Measurements from ENCODE around the gene SLC35A1. TPM values are rescaled to one million over a fixed set of nuclear protein-coding genes. Genes with fewer than 3 reads are reported as not detected.

SLC35A1 gene
- total RNA-seq, 4 donors from 2014 or later = 8.0 to 43.3 (median 22.7) TPM

DNA sequence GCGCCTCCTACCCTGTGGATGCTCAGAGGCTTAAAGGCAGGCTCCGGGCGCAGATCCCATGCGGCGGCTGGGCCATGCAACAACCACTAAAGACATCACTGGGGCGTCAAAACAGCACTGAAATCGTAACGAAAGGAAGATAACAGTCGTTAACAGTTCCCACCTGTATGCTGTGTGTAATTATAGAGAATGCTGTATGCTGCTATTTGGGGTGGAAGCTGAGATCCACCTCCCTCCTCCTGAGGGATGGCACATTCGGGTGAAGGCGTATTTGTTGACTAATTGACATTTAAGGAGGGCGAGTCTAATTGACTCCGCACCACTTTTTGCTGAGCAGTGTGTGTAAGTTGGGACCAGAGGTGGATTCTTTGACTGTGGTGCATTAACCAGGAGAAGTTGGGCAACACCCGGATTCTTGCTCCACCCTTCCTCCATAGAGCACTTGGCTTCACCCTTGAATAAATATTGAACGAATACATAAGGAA is 687 bp downstream of the SLC35A1 start:
- Histone ChIP-seq H3K36me3 (peaks cover 0 to 7% (median 0%) of the 10 kb centered on the region in 4 donors), H3K9me3 (no peaks in the 10 kb centered on the region), H3K4me3 (peak overlapping the region; percentile 53 to 86 (median 80)), H3K27ac (peak overlapping the region; percentile 90 to 95 (median 94)), H3K27me3 (no peaks in the 10 kb centered on the region), H3K4me1 (peaks cover 0 to 24% (median 14%) of the 10 kb centered on the region in 4 donors)
- WGBS, 2 donors (ENCODE audit: low coverage in 1 of 2) = 0 to 1% methylated on average over 1 to 15 of the region's 15 CpGs
- intact Hi-C loops (cut with DNase I; ENCODE audit: low total_unique reads) = loop anchor here (5.0 to 10.0 kb wide), 2 partner anchors 69 to 321 kb away; partner anchors contain the start of gene CFAP206
- in situ Hi-C loops (cut with MboI; ENCODE audit: low pct_ligation_motif_present in 1 of 4, low pct_unique_long_range_greater_than_20kb in 1 of 4, low sequenced_read_pairs in 3 of 4) = no loop called here
- DNase-seq = peak; percentile 50
- no peak for TF ChIP-seq POLR2AphosphoS5 (IDR thresholded peaks at IDR 0.05)
- TF ChIP-seq POLR2A (IDR thresholded peaks at IDR 0.05) = no peak
- no peak for TF ChIP-seq EP300 (IDR thresholded peaks at IDR 0.05; ENCODE audit: low read depth)
- TF ChIP-seq CTCF (IDR thresholded peaks at IDR 0.05) = no peak

- no peak overlapping the region for H3K27ac ChIP-seq
- TF ChIP-seq CTCF (IDR thresholded peaks at IDR 0.05) (no peak), EP300 (IDR thresholded peaks at IDR 0.05; ENCODE audit: low read depth) (no peak), POLR2AphosphoS5 (IDR thresholded peaks at IDR 0.05) (no peak), POLR2A (IDR thresholded peaks at IDR 0.05) (no peak)
- WGBS, 2 donors (ENCODE audit: low coverage in 1 of 2) = 89 to 100% methylated on average over 3 of the region's 3 CpGs
- no peaks in the 10 kb centered on the region for H3K27me3 ChIP-seq
- no peaks in the 10 kb centered on the region for H3K4me1 ChIP-seq
- intact Hi-C loops (cut with DNase I; ENCODE audit: low total_unique reads) (no loop called here), in situ Hi-C loops (cut with MboI; ENCODE audit: low pct_ligation_motif_present in 1 of 4, low pct_unique_long_range_greater_than_20kb in 1 of 4, low sequenced_read_pairs in 3 of 4) (no loop called here)
- H3K36me3 ChIP-seq = peaks cover 0 to 10% (median 2%) of the 10 kb centered on the region in 4 donors
- no peak for DNase-seq
- no peaks in the 10 kb centered on the region for H3K9me3 ChIP-seq
- H3K4me3 ChIP-seq = no peak overlapping the region
These were observed 9.2 kb downstream of the SLC35A1 start for GRCh38 chr6:87481931-87482330.

DNA sequence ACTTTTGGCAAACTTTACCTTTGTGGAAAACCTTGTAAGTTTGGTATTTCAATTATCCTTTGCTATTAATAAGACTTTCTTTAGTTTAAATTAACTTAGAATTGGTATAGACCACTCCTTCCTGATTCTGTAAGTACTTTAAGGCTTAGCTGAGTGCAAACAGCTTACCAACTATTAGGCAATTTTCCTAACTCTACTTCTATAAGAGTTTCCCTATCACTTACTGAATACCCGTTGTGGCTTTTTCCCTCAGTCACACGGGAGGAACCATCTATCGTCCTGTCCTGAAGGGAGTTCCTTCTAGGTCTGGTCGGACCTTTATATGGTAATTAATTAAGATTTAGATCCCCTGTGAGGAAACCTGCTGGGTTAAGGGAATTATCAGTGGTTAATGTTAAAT is 9.6 kb downstream of the SLC35A1 start:
- no peak for DNase-seq
- no peak overlapping the region for H3K4me3 ChIP-seq
- no peak for TF ChIP-seq POLR2A (IDR thresholded peaks at IDR 0.05)
- TF ChIP-seq POLR2AphosphoS5 (IDR thresholded peaks at IDR 0.05) = no peak
- TF ChIP-seq CTCF (IDR thresholded peaks at IDR 0.05) = no peak
- no peak for TF ChIP-seq EP300 (IDR thresholded peaks at IDR 0.05; ENCODE audit: low read depth)
- peaks cover 0 to 10% (median 2%) of the 10 kb centered on the region in 4 donors for H3K36me3 ChIP-seq
- 85 to 92% methylated on average over 4 of the region's 4 CpGs for WGBS, 2 donors (ENCODE audit: low coverage in 1 of 2)
- in situ Hi-C loops (cut with MboI; ENCODE audit: low pct_ligation_motif_present in 1 of 4, low pct_unique_long_range_greater_than_20kb in 1 of 4, low sequenced_read_pairs in 3 of 4) (no loop called here), intact Hi-C loops (cut with DNase I; ENCODE audit: low total_unique reads) (no loop called here)
- H3K27me3 ChIP-seq = no peaks in the 10 kb centered on the region
- H3K27ac ChIP-seq = no peak overlapping the region
- H3K4me1 ChIP-seq = no peaks in the 10 kb centered on the region
- no peaks in the 10 kb centered on the region for H3K9me3 ChIP-seq

GRCh38 chr6:87483929-87484328 is 11.2 kb downstream of the SLC35A1 start:
- peaks cover 0 to 4% (median 0%) of the 10 kb centered on the region in 4 donors for H3K36me3 ChIP-seq
- DNase-seq = no peak
- no peaks in the 10 kb centered on the region for H3K4me1 ChIP-seq
- 89 to 100% methylated on average over 1 to 9 of the region's 9 CpGs for WGBS, 2 donors (ENCODE audit: low coverage in 1 of 2)
- H3K27me3 ChIP-seq = no peaks in the 10 kb centered on the region
- H3K9me3 ChIP-seq = no peaks in the 10 kb centered on the region
- H3K4me3 ChIP-seq = no peak overlapping the region
- intact Hi-C loops (cut with DNase I; ENCODE audit: low total_unique reads) (no loop called here), in situ Hi-C loops (cut with MboI; ENCODE audit: low pct_ligation_motif_present in 1 of 4, low pct_unique_long_range_greater_than_20kb in 1 of 4, low sequenced_read_pairs in 3 of 4) (no loop called here)
- peak overlapping the region in 1 of 4 donors; percentile 31 for H3K27ac ChIP-seq
- TF ChIP-seq EP300 (IDR thresholded peaks at IDR 0.05; ENCODE audit: low read depth) (no peak), POLR2A (IDR thresholded peaks at IDR 0.05) (no peak), CTCF (IDR thresholded peaks at IDR 0.05) (no peak), POLR2AphosphoS5 (IDR thresholded peaks at IDR 0.05) (no peak)

Data from transverse colon (tissue), 4 donors.